Endothelial cell of umbilical vein (primary cell): ENCODE results near the gene USP17L20. TPM values are rescaled to one million over a fixed set of nuclear protein-coding genes. Genes with fewer than 3 reads are reported as not detected.
"Not testable (repeated sequence)": the region's sequence is repeated elsewhere in the genome, so short reads cannot be mapped to it uniquely, and the experiment has no call there.

Source experiments
- BruUV-seq: library from RNA; stranded (reverse); fragments of 400-500 nt; replicated peaks from 2 replicates; lab custom pipeline; 2021; lab: Mats Ljungman, UMichigan
- CTCF ChIA-PET: fragments of 300-600, 350-600 bp; sonication (Branson Sonifier 250); formaldehyde crosslinking; loops from one replicate; lab custom pipeline; 2021; ENCODE audit warnings: antibody characterized with exemption, inconsistent platforms; lab: Charles Lee
- POLR2A ChIA-PET: fragments of 300-600, 350-600 bp; sonication (Branson Sonifier 250); formaldehyde crosslinking; loops from one replicate; lab custom pipeline; 2021; ENCODE audit warnings: antibody characterized with exemption, inconsistent platforms; lab: Charles Lee
- DNase-seq: peaks from one replicate; pipeline ENCODE4 v3.0.0-alpha.2; 2011; ENCODE audit warnings: low read depth, low spot score
- FAIRE-seq: peaks from 2 replicates; lab custom pipeline; 2011; peaks lifted over from hg19 to GRCh38; lab: Jason Lieb, UNC
- H2AFZ ChIP-seq: 2 replicates; pipeline ENCODE4 v1.6.0; 2012; ENCODE audit warnings: low read depth, low read length, control low read depth, inconsistent platforms
- H3K27ac ChIP-seq: 2 replicates; pipeline ENCODE4 v1.5.1; 2011; ENCODE audit warnings: low read depth, mild to moderate bottlenecking, control low read depth, low read length, moderate library complexity; ENCODE audit not compliant: insufficient read depth
- H3K27me3 ChIP-seq, 2 experiments: 2 replicates each; pipeline versions ENCODE4 v1.6.0 to v1.6.1; 2011; ENCODE audit warnings: low read length in 2 of 2, mixed read lengths in 1 of 2; ENCODE audit not compliant: control insufficient read depth in 2 of 2, insufficient read depth in 2 of 2
- H3K36me3 ChIP-seq, 2 experiments: 2 replicates in 1 of 2; 3 replicates in 1 of 2; pipeline ENCODE4 v1.5.1; 2011; ENCODE audit warnings: low read length in 2 of 2, mild to moderate bottlenecking in 1 of 2, moderate library complexity in 1 of 2; ENCODE audit not compliant: control insufficient read depth in 2 of 2, insufficient read depth in 2 of 2; ENCODE audit errors: extremely low read depth in 1 of 2
- H3K4me1 ChIP-seq: 3 replicates; pipeline ENCODE4 v1.5.1; 2011; ENCODE audit warnings: mild to moderate bottlenecking, low read length; ENCODE audit not compliant: control insufficient read depth, insufficient read depth; ENCODE audit errors: extremely low read depth
- H3K4me2 ChIP-seq: 2 replicates; pipeline ENCODE4 v1.6.1; 2011; ENCODE audit warnings: low read length, control low read depth, mixed read lengths; ENCODE audit not compliant: insufficient read depth
- H3K4me3 ChIP-seq, 3 experiments: fragments of 200-600 bp in 1 of 3; sonication (generic), shearing (Covaris generic) in 1 of 3; replicated peaks in 1 of 3; 2 replicates each; pipeline ENCODE4 v1.5.1; 2011 to 2016; ENCODE audit warnings: control low read depth in 3 of 3, low read length in 3 of 3, mild to moderate bottlenecking in 2 of 3, inconsistent platforms in 1 of 3, low read depth in 1 of 3, moderate library complexity in 1 of 3; ENCODE audit not compliant: insufficient read depth in 1 of 3
- H3K79me2 ChIP-seq: 2 replicates; pipeline ENCODE4 v1.6.0; 2012; ENCODE audit warnings: low read length, inconsistent platforms; ENCODE audit not compliant: control insufficient read depth, insufficient read depth
- H3K9ac ChIP-seq: replicated peaks from 2 replicates; pipeline ENCODE3; 2011; ENCODE audit warnings: low read length, control low read depth; ENCODE audit not compliant: insufficient read depth; ENCODE audit errors: extremely low read depth
- H3K9me1 ChIP-seq: replicated peaks from 3 replicates; pipeline ENCODE4 v1.6.0; 2011; ENCODE audit warnings: mild to moderate bottlenecking, low read length; ENCODE audit not compliant: control insufficient read depth, insufficient read depth; ENCODE audit errors: extremely low read depth
- H3K9me3 ChIP-seq: replicated peaks from 2 replicates; pipeline ENCODE4 v1.5.1; 2012; ENCODE audit warnings: low read length, inconsistent platforms; ENCODE audit not compliant: control insufficient read depth, insufficient read depth
- H4K20me1 ChIP-seq: replicated peaks from 2 replicates; pipeline ENCODE3; 2011; ENCODE audit warnings: mild to moderate bottlenecking, low read length; ENCODE audit not compliant: control insufficient read depth, insufficient read depth; ENCODE audit errors: extremely low read depth
- dilution Hi-C: fragments of 300-500 bp; cut with MboI; formaldehyde crosslinking; loops from one replicate; pipeline ENCODE4 v1.15.0; 2019; ENCODE audit warnings: low sequenced_read_pairs; ENCODE audit not compliant: extremely low pct_ligation_motif_present
- intact Hi-C: fragments of 100-400 bp; cut with micrococcal nuclease; formaldehyde crosslinking; loops from one replicate; pipeline ENCODE4 v1.10.0; 2022
- polyA plus RNA-seq, 4 experiments: library from polyadenylated mRNA; depleted of rRNA in 3 of 4; stranded (reverse) in 3 of 4; unstranded in 1 of 4; fragments of >200 nt; gene quantifications; 2 replicates each; pipeline versions ENCODE4 v1.2.1 to v1.2.3, GENCODE V29; 2011 to 2012; ENCODE audit warnings: missing spikeins in 1 of 4
- total RNA-seq: library from RNA; stranded (reverse); gene quantifications from 2 replicates; pipeline ENCODE4 v1.2.3, GENCODE V29; 2021

Gene USP17L20
- total and polyA plus RNA-seq, 2 donors (not counting 3 experiments of a cell fraction or from before 2014, with no cell fraction given), result not detected

- DNase-seq, H3K36me3 ChIP-seq, H3K27me3 ChIP-seq, POLR2A ChIA-PET, H4K20me1 ChIP-seq, intact Hi-C loops, H3K4me3 ChIP-seq, H3K79me2 ChIP-seq, H3K9ac ChIP-seq, H2AFZ ChIP-seq, H3K27ac ChIP-seq, H3K9me3 ChIP-seq, dilution Hi-C loops, CTCF ChIA-PET, H3K4me2 ChIP-seq, BruUV-seq, H3K4me1 ChIP-seq, H3K9me1 ChIP-seq, FAIRE-seq: not testable (repeated sequence)
Measured at GRCh38 chr4:9253078-9253477, 4.8 kb upstream of the USP17L20 start, which contains the start of gene USP17L19. USP17L19 (plus strand) TSS chr4:9253378; CDS start chr4:9253378, 0 bp downstream.

- H3K79me2 ChIP-seq, H3K9ac ChIP-seq, H3K4me3 ChIP-seq, CTCF ChIA-PET, H3K9me3 ChIP-seq, H4K20me1 ChIP-seq, FAIRE-seq, H3K27ac ChIP-seq, H3K36me3 ChIP-seq, H3K4me2 ChIP-seq, POLR2A ChIA-PET, DNase-seq, H3K27me3 ChIP-seq, intact Hi-C loops, BruUV-seq, H2AFZ ChIP-seq, H3K4me1 ChIP-seq, dilution Hi-C loops, H3K9me1 ChIP-seq: not testable (repeated sequence)
Measured at GRCh38 chr4:9262572-9262971, 4.6 kb downstream of the USP17L20 start, which contains the start of gene USP17L21. USP17L21 (plus strand) TSS chr4:9262872; CDS start chr4:9262872, 0 bp downstream.

GRCh38 chr4:9267319-9267718 lies 9.4 kb downstream of the USP17L20 start, which contains the start of gene USP17L22:
USP17L22 (plus strand) TSS chr4:9267619; CDS start chr4:9267619, 0 bp downstream.
- H3K36me3 ChIP-seq, H3K4me2 ChIP-seq, dilution Hi-C loops, H2AFZ ChIP-seq, POLR2A ChIA-PET, DNase-seq, CTCF ChIA-PET, H3K9me3 ChIP-seq, H3K9me1 ChIP-seq, H3K4me3 ChIP-seq, H3K4me1 ChIP-seq, H3K27me3 ChIP-seq, H4K20me1 ChIP-seq, H3K79me2 ChIP-seq, H3K9ac ChIP-seq, BruUV-seq, H3K27ac ChIP-seq, FAIRE-seq, intact Hi-C loops: not testable (repeated sequence)

GRCh38 chr4:9271719-9272118 lies 13.8 kb downstream of the USP17L20 start:
- H3K9me3 ChIP-seq, DNase-seq, H3K27me3 ChIP-seq, H3K9me1 ChIP-seq, H3K79me2 ChIP-seq, H3K4me2 ChIP-seq, CTCF ChIA-PET, H4K20me1 ChIP-seq, POLR2A ChIA-PET, H3K4me3 ChIP-seq, intact Hi-C loops, H3K4me1 ChIP-seq, H2AFZ ChIP-seq, H3K9ac ChIP-seq, H3K27ac ChIP-seq, H3K36me3 ChIP-seq, BruUV-seq, dilution Hi-C loops: not testable (repeated sequence)
- peak; percentile 24 for FAIRE-seq
